Raji (cell line): ENCODE results near the gene FBXO9.
A peak's percentile ranks its signal among the peaks of the same experiment; 100 is the strongest.

Experiments used
- POLR2A ChIP-seq: IDR thresholded peaks from 2 replicates; pipeline ENCODE4 v1.6.1; 2011; ENCODE audit warnings: low read depth, low read length, control low read depth; ENCODE audit not compliant: insufficient read depth

FBXO9 gene

GRCh38 chr6:53038596-53038995, 26.6 kb upstream of the FBXO9 start:
- no peak for TF ChIP-seq POLR2A

GRCh38 chr6:53041356-53041755, 23.8 kb upstream of the FBXO9 start:
- TF ChIP-seq POLR2A: no peak

- no peak for TF ChIP-seq POLR2A
Measured at GRCh38 chr6:53042112-53042511, 23.1 kb upstream of the FBXO9 start.

- no peak for TF ChIP-seq POLR2A
Measured at GRCh38 chr6:53043581-53043980, 21.6 kb upstream of the FBXO9 start.

- no peak for TF ChIP-seq POLR2A
Measured at GRCh38 chr6:53044071-53044470, 21.1 kb upstream of the FBXO9 start.

GRCh38 chr6:53044572-53044971, 20.6 kb upstream of the FBXO9 start:
- TF ChIP-seq POLR2A: no peak

- no peak for TF ChIP-seq POLR2A
Measured at GRCh38 chr6:53045891-53046673, 19.1 kb upstream of the FBXO9 start.

GRCh38 chr6:53048431-53049195, 16.6 kb upstream of the FBXO9 start:
- no peak for TF ChIP-seq POLR2A

GRCh38 chr6:53049415-53049814, 15.8 kb upstream of the FBXO9 start:
- no peak for TF ChIP-seq POLR2A

- no peak for TF ChIP-seq POLR2A
Measured at GRCh38 chr6:53054532-53054931, 10.7 kb upstream of the FBXO9 start.

GRCh38 chr6:53055873-53056272, 9.3 kb upstream of the FBXO9 start:
- TF ChIP-seq POLR2A: no peak

- no peak for TF ChIP-seq POLR2A
Measured at GRCh38 chr6:53056273-53056672, 8.9 kb upstream of the FBXO9 start.

GRCh38 chr6:53058388-53059195, 6.6 kb upstream of the FBXO9 start:
- no peak for TF ChIP-seq POLR2A

- TF ChIP-seq POLR2A: no peak
Measured at GRCh38 chr6:53059648-53060589, 5.3 kb upstream of the FBXO9 start.

- no peak for TF ChIP-seq POLR2A
Measured at GRCh38 chr6:53062169-53062539, 3.0 kb upstream of the FBXO9 start.

- TF ChIP-seq POLR2A: 0 out of 2 replicates have a peak, but pooled peaks have one; percentile 19
Measured at GRCh38 chr6:53064726-53065265, 408 bp upstream of the FBXO9 start.
